Gastrocnemius medialis (tissue), 4 donors: ENCODE measurements around the gene TUBB.

Source experiments
- POLR2A ChIP-seq, 2 donors: fragments of 450-650 bp; IDR thresholded peaks; one replicate each; pipeline ENCODE4 v1.6.1; 2017; ENCODE audit warnings: antibody characterized with exemption in 2 of 2, mild to moderate bottlenecking in 2 of 2, moderate library complexity in 2 of 2
- TF ChIP-seq, protein P1 (sequence below), 5 experiments: fragments of 450-650 bp in 3 of 5; fragments of 200-600 bp in 2 of 5; sonication (generic) in 2 of 5; IDR thresholded peaks in 4 of 5; conservative IDR thresholded peaks in 1 of 5; 1 replicate in 4 of 5; 2 replicates in 1 of 5; pipeline ENCODE4 v1.5.1; 2016 to 2019; ENCODE audit warnings: antibody characterized with exemption in 5 of 5, mild to moderate bottlenecking in 3 of 5, moderate library complexity in 3 of 5

DNA sequence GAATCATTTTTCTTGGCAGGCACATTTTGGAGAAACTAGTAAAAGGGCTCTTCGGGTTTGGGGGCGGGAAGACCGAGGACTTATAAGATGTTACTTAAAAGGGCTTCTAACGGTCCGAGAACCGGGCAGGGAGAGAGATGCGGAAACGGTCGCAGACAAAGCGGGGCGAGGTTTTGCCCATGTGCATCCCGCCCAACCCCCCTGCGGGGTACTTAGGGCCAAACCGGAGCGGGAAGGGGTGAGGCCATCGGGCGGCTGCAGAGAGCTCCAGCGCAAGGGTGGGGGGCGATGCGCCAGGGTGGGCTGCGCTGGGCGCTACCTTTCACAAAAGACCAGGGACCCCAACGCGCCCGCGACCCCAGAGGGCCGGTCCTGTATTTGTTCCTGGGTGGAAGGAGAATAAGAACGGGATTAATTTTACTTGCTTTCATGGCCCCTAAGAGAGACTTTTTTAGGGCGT lies 616 bp downstream of the TUBB start:
- TF ChIP-seq POLR2A (IDR thresholded peaks at IDR 0.05): no peak
- TF ChIP-seq, protein P1, sequence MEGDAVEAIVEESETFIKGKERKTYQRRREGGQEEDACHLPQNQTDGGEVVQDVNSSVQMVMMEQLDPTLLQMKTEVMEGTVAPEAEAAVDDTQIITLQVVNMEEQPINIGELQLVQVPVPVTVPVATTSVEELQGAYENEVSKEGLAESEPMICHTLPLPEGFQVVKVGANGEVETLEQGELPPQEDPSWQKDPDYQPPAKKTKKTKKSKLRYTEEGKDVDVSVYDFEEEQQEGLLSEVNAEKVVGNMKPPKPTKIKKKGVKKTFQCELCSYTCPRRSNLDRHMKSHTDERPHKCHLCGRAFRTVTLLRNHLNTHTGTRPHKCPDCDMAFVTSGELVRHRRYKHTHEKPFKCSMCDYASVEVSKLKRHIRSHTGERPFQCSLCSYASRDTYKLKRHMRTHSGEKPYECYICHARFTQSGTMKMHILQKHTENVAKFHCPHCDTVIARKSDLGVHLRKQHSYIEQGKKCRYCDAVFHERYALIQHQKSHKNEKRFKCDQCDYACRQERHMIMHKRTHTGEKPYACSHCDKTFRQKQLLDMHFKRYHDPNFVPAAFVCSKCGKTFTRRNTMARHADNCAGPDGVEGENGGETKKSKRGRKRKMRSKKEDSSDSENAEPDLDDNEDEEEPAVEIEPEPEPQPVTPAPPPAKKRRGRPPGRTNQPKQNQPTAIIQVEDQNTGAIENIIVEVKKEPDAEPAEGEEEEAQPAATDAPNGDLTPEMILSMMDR (IDR thresholded peaks at IDR 0.05 in 4 of 5, conservative IDR thresholded peaks at IDR 0.05 in 1 of 5): no peak
